Fibroblast of skin of right quadriceps (primary cell): ENCODE results near the gene TCF7.
A peak's percentile ranks its signal among the peaks of the same experiment; 100 is the strongest.

ENCODE experiments used
- DNase-seq: peaks from one replicate; pipeline ENCODE4 v3.0.0-alpha.2; 2013

The TCF7 gene

DNA sequence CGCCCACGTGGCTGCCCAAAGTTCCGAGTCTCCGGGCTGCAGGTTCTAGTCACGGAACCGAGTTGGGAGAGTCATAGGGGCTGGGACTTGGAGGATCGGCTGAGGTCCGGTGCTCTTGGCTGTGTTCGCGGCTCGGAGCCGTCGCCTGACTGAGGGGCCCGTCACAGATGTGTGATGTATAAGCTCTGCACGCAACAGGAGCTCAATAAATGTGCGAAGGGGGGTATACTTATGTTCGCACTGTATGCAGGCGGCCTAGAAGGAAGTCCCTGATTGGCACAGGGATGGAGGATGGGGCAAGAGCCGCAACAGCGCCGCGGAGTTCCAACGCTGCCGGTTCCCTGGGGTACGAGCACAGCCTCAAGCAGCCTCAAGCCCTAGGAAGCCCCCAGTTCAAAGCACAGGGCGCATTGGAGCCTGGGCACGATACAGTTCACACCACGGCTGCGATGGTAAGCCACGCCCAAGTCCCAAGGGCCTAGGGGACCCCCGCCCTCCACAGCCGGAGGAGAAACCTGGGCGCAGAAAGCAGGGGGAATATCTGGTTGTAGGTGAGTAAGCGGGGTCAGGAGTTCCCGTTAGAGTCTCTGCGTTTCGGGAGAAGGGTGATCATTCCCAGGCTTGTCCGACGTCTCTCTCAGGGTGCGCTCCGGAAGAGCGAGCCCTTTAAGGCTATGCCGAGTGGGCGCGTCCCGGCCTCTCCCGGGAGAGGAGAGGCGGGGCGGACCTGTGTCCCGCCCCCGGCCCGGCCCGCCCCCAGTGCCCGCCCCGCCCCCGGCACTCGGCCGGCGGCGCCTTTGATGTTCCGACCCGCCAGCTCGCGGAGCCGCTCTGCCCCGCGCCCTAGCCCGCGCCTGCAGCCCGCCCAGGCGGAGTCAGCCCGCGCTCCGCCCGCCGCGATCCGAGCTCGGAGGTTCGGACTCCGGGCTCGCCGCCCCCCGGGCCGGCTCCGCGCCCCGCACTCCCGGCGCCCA, at the start of gene TCF7:
Gene TCF7, plus strand, starts transcription at position 780 of the 974 bp plus-strand sequence. CDS start 226 bp downstream, outside the sequence.
- DNase-seq, result peak; percentile 76

DNA sequence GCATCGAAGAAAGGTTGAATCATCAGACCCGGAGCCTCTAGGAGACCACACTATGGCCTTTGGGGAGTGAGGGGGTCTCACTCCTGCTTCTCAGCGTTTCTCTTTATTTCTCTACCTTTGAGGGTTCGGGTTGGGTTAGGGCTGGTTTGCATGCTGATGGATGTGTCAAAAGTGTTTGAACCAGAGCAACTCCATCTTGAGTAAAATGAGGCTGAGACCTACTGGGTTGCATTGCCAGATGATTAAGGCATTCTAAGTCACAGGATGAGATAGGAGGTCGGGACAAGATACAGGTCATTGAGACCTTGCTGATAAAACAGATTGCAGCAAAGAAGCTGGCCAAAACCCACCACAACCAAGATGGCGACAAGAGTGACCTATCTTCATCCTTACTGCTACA, 44.9 kb upstream of the TCF7 start:
- DNase-seq, result no peak

DNA sequence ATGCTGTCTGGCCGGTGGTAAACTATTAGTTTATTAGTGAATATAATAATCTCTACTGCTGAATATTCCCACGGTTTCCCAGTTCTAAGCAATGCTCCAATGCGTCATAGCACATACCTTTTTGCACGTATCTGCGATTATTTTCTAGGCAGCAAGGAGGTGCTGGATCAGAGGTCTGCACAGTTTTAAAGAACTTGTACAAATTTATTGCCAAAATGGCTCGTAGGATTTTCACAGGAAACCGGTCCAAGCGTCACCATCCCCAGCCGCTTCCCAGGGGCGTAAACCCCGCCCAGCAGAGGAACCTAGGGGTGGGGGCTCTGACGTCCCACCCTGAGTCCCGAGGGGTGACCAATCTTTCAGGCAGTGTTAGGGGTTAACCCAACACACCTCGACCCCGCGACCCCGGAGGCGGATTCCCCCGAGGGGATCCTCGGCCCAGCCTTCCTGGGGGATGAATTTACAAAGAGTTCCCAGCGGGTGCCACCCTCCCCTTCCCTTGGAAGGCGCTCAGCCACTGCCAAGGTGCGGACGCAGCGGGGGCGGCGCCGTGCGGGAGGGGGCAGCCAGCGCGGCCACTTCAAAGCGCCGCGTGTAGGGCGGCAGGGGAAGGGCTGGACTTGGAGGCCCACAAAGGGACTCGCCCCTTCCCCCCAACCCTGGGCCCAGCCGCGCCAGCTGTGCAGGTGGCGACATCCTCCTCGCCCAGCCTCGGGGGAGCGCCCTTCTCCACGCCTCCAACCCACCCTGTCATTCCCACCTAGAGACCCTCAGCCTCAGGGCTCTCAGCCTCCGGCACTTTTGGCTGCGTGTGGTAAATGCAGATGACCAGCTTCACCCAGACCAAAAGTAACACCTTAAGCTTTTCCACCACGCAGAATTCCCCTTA, 43.5 kb upstream of the TCF7 start:
- DNase-seq, result peak; percentile 17

GRCh38 chr5:134071614-134072207, 42.8 kb upstream of the TCF7 start:
- no peak for DNase-seq

- no peak for DNase-seq
Measured at GRCh38 chr5:134072471-134073210, 41.8 kb upstream of the TCF7 start.

GRCh38 chr5:134073404-134073803, 41.1 kb upstream of the TCF7 start:
- no peak for DNase-seq

DNA sequence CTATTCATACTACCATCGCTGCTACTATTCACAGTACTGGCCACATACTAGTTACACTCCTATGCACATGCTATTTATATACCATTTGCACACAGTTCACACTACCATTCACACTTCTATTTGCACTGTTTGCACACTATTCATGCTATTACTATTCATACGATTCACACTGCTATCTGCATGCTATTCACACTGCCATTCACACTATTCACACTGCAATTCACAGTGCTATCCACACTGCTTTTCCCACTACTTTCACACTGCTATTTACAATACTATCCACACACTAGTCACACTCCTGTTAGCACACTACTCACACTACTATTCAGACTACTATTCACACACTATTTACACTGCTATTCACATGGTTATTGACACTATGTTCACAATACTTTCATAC, 39.4 kb upstream of the TCF7 start:
- DNase-seq, result no peak

DNA sequence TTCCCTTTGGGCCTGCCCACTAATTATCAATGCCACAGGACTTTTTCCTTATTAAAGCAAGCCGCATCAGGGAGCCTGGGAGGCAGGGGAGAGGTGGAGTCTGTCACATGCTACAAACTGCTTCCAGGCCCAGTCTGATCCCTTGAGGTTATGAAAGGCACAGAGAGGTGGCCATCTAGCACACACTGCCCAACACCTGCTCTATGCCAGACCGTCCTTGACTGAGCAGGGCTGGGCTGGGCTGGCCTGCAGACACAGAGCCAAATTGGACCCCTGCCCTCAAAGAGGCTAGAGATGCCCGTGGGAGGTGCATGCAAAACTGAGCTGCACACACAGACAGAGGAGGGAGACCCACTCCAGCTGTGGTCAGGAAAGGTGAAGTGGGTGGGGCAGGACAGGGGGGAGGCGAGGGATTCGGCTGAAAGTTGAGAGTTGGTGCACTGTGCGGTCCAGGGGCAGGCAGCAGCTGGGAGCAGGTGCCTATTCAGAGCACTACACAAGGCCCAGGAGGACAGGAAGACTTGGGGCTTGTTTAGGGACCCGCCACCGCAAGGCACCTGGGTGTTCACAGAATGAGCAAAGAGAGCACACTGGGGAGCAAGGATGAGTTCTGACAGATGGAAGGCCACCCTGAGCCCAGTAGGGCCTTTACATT, 36.4 kb upstream of the TCF7 start:
- DNase-seq, result no peak

DNA sequence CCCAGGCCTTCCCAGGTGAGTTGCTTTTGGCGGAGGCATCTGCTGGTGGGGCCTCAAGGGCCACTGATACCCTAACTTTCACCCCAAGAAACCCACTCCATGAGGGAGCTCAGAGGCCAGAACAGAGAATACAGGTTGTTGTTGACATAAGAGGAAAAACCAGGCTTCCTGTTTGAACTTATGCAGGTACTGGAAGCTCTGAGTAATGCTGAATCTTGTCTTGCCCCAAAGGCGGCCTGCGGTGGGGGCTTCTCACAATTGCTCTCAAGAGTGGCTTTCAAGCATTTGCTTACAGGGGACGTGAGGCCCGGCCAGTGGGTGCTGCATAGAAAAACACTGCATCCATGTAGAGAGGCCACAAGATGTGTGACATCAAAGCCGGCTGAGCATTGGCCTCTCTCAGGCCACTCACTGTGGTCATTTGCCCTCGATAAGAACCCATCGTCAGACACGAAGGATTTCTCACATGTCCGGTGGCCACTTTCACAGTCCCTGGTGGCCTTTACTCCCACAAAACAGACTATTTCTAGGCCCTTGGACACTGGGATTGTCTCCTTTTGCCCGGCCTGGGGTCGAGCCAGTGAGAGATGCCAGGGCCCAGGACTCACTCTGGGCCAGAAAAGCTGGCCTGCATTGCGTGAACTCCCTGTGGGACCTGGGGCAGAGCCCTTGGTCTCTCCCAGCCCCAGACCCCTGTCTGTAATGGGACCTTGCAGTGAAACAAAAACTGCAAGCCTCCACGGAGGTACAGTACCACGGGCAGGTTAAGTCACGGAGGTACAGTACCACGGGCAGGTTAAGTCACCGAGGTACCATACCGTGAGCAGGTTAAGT, 34.5 kb upstream of the TCF7 start:
- DNase-seq, result no peak

DNA sequence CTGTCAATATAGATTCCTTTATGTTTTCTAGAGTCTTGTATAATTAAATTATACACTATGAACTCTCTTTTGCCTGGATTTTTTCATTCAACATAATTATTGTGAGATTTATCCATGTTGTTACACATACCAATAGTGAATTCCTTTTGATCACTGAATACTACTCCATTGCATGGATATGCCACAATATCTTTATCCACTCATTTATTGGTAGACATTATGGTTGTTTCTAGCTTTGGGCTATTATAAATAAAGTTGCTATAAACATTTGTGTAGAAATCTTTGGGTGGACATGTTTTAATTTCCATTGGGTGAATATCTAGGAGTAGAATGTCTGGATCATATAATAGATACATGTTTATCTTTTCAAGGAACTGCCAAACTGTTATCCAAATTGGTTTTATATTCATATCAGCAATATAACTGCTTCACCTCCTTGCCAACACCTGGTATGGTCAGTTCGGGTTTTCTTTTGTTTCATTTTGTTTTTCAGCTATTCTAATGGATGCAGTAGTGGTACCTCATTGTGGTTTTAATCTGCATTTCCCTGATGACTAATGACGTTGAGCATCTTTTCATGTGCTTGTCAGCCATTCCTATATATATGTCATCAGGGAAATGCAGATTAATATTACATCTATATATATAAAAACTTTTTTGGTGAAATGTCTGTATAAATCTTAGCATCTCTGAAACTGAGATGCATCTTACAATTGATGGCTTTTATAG, 32.1 kb upstream of the TCF7 start:
- peak; percentile 28 for DNase-seq

DNA sequence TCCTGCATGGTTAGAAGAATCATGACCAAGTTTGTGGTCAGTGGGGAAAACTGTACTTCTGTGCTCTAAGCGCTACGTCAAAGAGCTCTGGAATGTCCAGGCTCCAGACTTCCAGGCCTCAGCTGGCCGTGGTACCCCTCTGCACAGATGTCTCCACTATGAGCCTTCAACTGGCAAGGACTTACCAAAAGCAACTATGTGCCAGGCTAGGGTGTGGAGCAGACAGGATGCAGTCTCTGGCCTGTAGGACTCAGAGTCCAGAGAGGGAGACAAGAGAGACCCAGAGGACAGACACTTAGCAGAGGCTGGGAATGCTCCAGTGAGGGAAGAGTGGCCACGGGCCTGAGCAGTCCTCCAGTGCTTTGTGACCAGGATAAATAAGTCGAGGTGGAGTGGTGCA, 31.0 kb upstream of the TCF7 start:
- DNase-seq, result no peak

- no peak for DNase-seq
Measured at GRCh38 chr5:134084022-134084565, 30.4 kb upstream of the TCF7 start.

DNA sequence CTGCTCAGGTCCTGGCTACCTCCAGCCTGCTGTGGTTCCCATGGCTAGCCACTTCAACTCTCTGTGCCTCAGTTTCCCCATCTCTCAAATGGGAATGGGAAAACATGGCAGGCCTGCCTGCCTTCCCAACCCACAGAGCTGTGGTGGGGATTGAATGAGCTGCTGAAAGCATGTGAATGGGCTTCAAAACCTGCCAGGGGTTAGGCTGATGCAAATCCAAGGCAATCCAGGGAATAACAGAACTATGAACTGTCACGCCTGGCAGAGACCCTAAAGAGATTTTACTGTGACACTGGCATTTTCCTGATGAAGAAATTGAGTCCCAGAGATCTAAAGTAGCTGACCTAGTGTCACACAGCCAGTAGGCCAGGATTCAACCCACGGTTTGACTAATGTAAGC, 29.9 kb upstream of the TCF7 start:
- DNase-seq, result no peak

DNA sequence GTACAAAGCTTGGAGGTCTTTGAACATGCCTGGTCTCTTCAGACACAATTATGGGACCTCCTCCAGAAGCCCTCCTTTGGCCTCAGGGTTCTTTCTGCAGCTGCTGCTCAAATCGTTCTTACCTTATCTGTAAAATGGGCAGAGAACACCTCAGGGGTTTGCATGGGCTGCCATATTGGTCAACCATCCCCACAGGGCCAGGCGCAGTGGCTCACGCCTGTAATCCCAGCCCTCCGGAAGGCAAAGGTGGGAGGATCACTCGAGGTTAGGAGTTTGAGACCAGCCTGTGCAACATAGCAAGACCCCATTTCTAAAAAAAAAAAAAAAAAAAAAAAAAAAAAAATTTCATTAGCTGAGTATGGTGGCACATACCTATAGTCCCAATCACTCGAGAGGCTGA, 29.1 kb upstream of the TCF7 start:
- no peak for DNase-seq

DNA sequence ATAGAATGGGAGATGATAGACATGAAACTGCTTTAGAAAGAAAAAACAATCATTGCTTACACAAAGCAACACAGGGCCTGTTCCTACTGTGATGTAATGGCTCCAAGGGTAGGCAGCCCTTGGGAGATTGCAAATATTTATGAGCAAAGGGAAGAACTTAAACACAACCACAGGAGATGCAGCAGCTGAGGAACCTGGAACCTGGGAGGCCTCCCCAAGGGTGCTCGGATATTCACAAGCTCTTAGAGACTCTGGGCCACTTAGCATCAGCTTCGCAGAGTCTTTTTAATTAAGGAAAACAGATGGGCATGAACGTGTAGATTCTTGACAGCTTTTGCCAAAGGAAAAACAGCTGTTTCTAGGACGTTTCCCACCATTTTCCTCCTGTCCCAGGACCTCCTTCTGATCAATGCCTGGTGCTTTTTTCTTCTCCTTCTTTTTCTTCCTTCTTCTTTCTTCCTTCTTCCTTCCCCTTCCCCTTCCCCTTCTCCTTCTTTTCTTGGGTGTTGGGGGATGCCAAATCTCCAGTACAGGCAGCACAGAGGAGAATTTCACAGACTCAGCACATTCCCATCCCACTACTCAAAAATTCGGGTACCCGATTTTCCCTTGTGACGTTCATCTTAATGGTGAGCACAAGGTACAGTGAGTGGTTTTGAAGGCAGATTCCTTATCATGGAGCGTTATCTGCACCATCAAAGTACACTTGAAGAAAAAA, 28.1 kb upstream of the TCF7 start:
- no peak for DNase-seq

GRCh38 chr5:134086943-134087305, 27.6 kb upstream of the TCF7 start:
- no peak for DNase-seq

DNA sequence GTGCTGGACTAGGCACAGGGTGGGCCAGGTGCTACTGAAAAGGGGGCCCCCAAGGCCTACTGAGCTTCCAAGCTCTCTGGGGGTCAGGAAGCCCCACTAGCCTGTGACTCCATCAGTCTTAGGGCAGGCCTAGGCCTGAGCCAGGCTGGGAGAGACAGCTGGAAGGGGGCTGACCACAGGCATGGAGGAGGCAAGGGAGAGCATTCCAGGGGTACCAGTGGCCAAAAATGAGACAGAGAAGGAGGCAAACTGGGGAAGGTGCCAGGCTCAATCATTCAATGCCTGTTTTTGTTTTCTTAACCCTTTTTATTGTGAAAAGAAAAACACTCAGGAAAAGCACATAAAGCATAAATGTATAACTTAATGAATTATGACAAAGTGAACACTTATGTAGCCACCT, 26.2 kb upstream of the TCF7 start:
- no peak for DNase-seq

DNA sequence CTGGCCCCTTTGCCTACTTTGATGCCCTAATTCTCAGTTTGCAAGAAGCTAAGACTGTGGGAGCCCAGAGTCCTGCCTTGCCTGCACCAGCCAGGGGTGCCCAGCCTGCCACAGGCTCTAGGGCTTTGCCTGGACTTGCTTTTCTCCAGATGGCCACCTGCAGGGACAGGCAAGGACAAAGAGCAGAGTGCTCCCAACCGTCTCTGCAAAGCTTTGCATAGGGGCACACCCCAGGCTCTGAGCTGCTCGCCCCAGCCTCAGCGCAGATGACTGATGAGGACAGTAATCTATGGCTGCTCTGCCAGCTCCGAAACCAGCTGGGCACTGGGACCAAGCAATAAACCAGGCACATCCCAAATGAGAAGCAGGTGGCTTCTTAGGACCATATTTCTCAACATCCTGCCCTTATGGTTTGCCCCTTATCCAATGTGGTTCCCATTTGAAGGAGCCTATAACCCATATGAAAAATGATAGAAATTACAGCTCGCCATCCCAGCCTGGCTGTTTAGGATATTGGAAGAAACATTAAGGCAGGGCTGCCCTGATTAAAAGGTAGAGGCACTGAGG, 25.4 kb upstream of the TCF7 start:
- no peak for DNase-seq

GRCh38 chr5:134090522-134090921, 24.0 kb upstream of the TCF7 start:
- DNase-seq, result no peak
